Upper lobe of left lung (tissue), 4 donors: ENCODE results near the gene DNMT3A.

Experiments used
- POLR2A ChIP-seq, 4 donors: fragments of 450-650 bp; IDR thresholded peaks; one replicate each; pipeline ENCODE4 v1.5.1; 2016 to 2017; ENCODE audit warnings: antibody characterized with exemption in 4 of 4, mild to moderate bottlenecking in 2 of 4
- TF ChIP-seq, protein P1 (sequence below), 6 experiments: fragments of 450-650 bp in 4 of 6; fragments of 200-600 bp in 2 of 6; sonication (generic) in 2 of 6; IDR thresholded peaks; one replicate each; pipeline ENCODE4 v1.5.1; 2016 to 2019; ENCODE audit warnings: antibody characterized with exemption in 6 of 6

DNA sequence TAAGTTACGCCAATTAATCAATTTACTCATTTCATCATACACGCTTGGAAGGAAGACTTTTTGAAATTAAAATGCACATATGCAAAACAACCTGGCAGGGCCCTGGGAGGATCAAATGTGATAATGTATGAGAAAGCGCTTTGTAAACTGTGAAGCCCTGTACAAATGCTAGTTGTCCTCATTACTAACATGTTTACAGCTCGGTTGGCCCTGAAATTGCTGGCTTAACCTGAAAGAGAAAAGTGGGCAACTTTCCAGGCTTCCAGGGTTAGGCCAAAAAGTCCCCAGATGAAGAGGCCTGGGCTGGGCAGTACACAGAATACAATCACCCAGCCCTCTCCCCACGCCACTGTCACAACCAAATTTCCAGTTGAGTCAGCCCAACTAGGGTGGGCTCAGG is 60.2 kb downstream of the DNMT3A start:
- TF ChIP-seq, protein P1, sequence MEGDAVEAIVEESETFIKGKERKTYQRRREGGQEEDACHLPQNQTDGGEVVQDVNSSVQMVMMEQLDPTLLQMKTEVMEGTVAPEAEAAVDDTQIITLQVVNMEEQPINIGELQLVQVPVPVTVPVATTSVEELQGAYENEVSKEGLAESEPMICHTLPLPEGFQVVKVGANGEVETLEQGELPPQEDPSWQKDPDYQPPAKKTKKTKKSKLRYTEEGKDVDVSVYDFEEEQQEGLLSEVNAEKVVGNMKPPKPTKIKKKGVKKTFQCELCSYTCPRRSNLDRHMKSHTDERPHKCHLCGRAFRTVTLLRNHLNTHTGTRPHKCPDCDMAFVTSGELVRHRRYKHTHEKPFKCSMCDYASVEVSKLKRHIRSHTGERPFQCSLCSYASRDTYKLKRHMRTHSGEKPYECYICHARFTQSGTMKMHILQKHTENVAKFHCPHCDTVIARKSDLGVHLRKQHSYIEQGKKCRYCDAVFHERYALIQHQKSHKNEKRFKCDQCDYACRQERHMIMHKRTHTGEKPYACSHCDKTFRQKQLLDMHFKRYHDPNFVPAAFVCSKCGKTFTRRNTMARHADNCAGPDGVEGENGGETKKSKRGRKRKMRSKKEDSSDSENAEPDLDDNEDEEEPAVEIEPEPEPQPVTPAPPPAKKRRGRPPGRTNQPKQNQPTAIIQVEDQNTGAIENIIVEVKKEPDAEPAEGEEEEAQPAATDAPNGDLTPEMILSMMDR (IDR thresholded peaks at IDR 0.05): no peak
- TF ChIP-seq POLR2A (IDR thresholded peaks at IDR 0.05): no peak
